ENCODE results near the gene DPP6.

DNA sequence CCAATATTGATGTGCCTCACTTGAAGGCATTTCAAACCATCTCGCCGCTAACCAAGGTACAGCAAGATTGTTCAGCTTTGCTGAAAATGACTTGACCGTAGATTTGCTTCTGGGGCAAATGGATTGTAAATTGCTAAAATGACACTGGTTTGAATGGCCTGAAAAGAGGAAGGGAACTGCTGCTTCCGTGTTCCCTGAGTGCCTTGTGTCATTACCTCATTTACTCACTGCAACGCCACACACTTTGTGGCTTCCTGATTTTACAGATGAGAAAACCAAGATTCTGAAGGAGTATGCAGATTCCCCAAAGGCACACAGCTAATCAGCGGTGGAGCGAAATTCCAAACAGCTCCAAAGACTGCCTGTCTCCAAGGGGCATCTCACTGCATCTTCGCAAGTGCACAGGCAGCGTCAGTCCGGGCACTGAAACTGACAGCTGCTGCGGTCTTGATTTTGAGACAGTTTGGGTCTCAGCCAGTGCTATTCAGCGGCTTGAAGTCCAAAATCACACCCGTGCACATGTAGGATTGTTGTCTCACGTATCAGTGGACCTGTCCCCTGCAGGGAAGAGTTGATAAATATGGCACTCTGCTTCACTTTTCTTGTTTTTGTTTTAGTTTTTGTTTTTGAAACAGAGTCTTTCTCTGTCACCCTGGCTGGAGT lies 290.9 kb downstream of the DPP6 start:
- TF ChIP-seq, protein P1, sequence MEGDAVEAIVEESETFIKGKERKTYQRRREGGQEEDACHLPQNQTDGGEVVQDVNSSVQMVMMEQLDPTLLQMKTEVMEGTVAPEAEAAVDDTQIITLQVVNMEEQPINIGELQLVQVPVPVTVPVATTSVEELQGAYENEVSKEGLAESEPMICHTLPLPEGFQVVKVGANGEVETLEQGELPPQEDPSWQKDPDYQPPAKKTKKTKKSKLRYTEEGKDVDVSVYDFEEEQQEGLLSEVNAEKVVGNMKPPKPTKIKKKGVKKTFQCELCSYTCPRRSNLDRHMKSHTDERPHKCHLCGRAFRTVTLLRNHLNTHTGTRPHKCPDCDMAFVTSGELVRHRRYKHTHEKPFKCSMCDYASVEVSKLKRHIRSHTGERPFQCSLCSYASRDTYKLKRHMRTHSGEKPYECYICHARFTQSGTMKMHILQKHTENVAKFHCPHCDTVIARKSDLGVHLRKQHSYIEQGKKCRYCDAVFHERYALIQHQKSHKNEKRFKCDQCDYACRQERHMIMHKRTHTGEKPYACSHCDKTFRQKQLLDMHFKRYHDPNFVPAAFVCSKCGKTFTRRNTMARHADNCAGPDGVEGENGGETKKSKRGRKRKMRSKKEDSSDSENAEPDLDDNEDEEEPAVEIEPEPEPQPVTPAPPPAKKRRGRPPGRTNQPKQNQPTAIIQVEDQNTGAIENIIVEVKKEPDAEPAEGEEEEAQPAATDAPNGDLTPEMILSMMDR (IDR thresholded peaks at IDR 0.05): no peak
- TF ChIP-seq EP300 (IDR thresholded peaks at IDR 0.05) (no peak), POLR2AphosphoS5 (IDR thresholded peaks at IDR 0.05) (no peak)
